Measurements from ENCODE around the gene THADA.

DNA sequence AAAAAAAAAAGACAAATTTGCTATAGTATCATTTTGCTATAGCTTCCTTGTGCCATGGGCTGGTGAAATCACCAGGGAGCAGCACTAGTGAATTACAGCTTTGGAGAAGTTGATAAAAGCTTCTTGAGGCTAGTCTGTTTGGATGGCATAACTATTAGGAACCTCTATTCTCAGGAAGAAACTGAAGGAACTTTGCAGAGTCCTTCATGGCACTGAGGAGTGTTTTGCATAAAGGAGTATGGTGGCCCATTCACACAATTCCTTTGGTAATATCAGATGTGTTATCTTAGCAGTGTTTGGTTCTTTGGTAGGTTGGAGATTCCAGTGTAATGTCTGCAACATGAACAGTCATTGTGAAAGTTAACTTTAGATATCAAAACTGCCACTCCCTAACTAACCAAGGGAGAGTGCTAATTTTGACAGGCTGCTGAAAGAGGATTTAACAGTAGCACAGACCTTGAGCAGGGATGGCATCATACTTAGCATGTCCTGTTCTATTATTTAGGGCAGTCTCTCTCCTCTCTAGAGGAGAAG is 292.8 kb downstream of the THADA start:
- TF ChIP-seq, protein P1, sequence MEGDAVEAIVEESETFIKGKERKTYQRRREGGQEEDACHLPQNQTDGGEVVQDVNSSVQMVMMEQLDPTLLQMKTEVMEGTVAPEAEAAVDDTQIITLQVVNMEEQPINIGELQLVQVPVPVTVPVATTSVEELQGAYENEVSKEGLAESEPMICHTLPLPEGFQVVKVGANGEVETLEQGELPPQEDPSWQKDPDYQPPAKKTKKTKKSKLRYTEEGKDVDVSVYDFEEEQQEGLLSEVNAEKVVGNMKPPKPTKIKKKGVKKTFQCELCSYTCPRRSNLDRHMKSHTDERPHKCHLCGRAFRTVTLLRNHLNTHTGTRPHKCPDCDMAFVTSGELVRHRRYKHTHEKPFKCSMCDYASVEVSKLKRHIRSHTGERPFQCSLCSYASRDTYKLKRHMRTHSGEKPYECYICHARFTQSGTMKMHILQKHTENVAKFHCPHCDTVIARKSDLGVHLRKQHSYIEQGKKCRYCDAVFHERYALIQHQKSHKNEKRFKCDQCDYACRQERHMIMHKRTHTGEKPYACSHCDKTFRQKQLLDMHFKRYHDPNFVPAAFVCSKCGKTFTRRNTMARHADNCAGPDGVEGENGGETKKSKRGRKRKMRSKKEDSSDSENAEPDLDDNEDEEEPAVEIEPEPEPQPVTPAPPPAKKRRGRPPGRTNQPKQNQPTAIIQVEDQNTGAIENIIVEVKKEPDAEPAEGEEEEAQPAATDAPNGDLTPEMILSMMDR (IDR thresholded peaks at IDR 0.05 in 8 of 11, conservative IDR thresholded peaks at IDR 0.05 in 3 of 11) = no peak
- TF ChIP-seq POLR2A (IDR thresholded peaks at IDR 0.05) = no peak
